ENCODE results near the gene TSC22D1.

The TSC22D1 gene

DNA sequence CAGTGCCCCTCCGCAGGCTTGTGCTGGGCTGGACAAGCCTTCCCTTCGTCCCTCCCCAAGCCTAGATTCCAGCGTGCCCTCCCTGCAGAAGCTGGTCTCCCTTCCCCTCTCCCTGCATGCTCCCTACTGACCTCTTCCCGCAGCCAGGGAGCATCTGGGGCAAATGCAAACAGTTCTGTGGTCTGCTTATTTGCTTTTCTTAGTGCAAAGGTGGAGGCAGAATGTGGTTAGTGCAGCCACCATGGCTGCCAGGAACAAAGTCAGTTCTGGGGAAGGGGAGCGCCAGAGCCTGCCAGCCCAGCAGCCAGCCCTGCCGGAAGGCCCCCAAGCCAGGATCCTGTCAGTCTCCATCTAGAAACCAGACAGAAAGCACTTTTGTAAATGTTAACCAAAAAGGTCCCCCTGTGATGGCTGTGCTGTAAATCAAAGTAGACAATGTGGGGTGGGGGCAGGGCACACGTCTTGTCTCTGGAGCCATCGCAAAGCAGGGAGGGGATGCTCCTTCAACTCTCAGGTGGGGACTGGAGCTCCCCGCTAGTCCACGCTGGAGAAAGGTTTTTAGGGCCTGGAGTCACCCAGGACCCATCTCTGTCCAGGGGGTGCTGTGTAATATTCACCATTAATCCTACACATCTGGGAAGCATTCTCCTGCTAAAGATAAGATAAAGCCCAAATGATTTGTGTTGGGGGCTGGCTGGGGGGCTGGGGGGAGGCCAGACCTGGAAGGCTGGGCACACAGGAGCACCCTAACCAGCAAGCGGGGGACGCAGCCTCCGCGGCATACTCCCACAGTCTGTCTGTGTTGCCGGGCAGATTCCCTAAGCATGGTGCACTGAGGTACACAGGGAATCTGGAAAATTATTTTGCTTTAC lies 171.6 kb downstream of the TSC22D1 start:
- no peak for DNase-seq (ENCODE audit: low read depth)

DNA sequence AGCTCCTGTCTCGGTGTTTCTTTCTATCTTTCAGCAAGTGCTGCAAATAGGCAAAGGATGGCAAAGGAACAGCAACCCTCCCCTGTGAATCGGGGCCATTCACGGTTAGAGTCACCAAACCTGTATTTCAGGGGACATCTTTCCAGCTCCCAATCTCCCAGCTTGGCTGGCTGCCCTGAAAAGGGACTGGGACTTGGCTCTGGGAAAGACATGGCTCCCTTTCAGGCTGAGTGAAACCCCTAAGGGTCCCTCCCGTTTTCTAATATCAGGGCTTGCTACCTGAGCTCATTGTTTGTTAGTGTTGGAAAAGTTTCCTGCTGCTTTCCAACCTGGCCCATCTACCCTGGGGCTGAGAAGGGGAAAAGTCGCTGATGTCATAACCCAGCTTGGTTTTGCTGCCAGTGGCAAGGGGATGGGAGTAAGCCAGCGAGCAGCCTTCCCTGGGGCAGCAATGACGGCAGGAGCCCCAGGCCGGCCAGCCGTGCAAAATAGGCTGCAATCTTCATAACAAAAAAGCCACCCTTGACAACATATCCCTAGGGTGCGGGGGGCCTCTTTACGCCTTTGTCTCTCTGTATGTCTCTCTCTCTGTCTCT lies 172.6 kb downstream of the TSC22D1 start:
- DNase-seq (ENCODE audit: low read depth), result no peak

- DNase-seq (ENCODE audit: low read depth), result no peak
Observed at GRCh38 chr13:44402899-44403445, 173.2 kb downstream of the TSC22D1 start.

DNA sequence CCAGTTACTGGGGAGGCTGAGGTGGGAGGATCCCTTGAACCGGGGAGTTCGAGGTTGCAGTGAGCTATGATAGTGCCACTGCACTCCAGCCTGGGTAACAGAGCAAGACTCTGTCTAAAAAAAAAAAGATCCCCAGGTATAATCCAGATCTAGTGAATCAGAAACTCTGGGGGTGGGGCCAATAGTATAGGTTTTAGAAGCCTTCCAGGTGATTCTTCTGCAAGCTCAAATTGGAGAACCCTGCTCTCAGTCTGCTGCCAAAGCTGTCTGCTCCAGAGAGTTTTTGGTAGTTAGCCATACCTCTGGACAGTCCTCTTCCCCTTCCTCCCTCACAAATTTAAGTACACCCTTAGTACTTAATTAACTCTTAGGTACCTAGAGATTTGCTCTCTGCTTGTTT lies 174.6 kb downstream of the TSC22D1 start:
- DNase-seq (ENCODE audit: low read depth), result no peak

GRCh38 chr13:44400736-44401135 lies 175.4 kb downstream of the TSC22D1 start:
- DNase-seq (ENCODE audit: low read depth), result no peak

DNA sequence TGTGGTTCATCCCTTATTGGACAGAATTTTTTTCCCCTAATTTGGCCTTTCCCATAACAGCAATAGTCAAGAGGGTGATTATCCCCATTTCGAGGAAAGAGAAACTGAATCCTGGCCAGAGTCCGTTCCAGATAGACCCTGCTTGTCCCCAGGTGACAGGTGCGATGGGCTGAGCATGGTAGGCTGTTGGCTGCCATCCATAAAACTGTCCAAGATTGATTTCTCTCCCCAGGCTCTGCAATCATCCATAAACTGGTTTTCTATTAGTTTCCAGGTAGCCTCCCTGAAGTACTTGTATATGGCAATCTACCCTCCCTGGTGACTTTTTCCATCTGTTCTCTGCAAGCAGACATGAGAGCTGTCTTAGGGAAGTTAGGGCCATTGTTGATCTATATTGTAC lies 177.1 kb downstream of the TSC22D1 start:
- DNase-seq (ENCODE audit: low read depth), result no peak

GRCh38 chr13:44398606-44399005 lies 177.5 kb downstream of the TSC22D1 start:
- DNase-seq (ENCODE audit: low read depth), result no peak

GRCh38 chr13:44397766-44398223 lies 178.3 kb downstream of the TSC22D1 start:
- DNase-seq (ENCODE audit: low read depth), result no peak

DNA sequence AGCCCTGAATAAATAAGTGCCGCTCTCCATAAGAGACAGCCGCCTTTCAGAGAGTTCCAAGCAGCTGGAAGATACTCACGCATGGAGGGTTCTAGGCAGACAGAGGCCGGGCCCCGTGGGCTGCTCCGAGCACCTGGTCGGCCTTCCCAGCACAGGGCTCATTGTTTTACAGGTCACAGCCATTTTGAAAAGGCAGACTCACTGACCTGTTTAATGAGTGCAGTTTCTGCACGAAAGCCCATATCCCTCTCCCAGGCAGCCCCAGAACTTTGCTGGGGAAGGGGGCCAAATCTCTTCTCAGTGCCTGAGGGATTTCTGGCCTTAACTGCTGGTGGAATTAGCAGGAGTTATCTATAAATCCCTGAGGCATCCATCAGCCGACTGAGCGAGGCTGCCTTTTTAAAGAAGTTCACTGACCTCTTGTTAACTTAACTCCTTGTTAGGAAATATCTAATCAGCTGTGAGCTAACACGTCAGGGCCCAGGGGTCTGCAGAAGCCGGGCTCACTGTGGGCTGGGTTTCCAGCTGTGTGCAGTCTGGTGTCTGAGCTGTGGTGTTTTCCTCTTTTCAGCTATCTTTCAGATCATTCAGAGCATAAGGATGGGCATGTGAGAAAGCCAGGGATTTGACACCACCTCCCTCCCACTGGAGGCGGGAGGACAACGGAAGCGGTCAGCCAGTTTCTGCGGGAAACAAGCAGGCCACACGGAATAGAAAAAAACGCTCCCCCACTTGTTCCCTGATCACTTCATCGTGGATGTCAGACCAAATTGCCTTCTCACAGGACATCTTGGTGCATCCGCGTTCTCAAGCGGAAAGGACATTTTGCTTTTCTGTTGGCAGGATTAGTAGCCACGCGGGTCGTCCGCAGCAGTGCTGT lies 179.2 kb downstream of the TSC22D1 start:
- DNase-seq (ENCODE audit: low read depth), result peak; percentile 55

DNA sequence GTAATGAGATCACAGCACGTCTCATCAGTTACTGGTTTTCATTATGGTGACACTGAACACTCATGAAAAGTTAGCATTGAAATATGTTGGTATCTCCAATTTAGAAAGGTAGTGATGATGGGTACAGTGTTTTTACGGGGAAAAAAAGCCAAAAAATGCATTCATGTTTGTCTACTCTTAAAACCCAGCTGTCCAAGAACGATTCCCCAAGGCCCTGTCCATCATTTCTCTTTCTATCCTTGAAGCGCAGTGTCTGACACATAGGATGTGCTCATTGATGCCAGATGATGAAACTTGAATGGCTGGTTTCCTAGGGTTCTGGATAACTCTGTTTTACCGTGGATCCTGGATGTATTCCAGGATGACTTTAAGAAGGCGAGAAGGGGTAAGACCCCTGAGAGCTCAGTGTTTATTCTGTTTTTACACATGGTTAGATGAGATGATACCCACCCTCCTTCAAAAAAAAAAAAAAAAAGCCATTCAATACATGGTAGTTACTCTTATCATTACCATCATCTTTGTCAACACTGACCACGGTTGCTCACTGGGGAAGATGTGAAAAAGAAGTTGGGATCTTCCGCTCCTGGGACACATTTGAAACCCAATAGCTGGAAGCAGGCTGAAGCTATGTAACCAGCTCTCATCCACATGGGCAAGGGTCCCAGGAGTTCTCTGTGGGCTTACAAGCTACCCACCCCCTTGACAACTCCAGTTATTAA lies 180.0 kb downstream of the TSC22D1 start:
- DNase-seq (ENCODE audit: low read depth), result no peak

GRCh38 chr13:44394658-44395057 lies 181.5 kb downstream of the TSC22D1 start:
- no peak for DNase-seq (ENCODE audit: low read depth)

- no peak for DNase-seq (ENCODE audit: low read depth)
Observed at GRCh38 chr13:44393391-44393790, 182.7 kb downstream of the TSC22D1 start.

GRCh38 chr13:44389876-44390275 lies 186.3 kb downstream of the TSC22D1 start:
- no peak for DNase-seq (ENCODE audit: low read depth)

DNA sequence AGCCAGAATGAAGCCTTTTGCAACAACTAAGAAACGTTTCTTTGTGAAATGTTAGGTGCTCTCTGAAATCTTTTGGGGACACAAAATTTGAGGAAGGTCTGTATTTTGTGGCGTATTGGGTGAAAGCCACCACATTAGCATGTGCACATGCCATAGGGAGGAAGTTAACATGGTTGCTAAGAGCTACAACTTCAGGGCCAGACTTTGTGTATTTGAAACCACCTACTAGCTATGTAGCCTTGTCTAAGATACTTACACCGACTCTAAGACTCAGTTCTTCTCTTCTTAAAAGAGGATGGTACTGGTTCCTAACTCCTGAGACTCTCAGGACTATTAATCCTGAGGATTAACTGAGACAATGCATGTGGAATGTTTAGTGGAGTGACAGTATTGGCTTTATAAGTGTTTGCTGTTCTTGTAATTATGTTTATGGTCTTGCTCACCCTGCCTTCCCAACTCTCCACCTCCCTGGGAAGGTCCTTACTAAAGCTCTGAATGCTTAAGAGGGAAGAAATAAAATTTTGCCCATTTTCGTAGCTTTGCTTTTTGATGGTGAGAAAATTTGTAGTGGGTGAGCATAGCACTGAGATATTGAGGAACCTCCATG lies 187.0 kb downstream of the TSC22D1 start:
- no peak for DNase-seq (ENCODE audit: low read depth)

- DNase-seq (ENCODE audit: low read depth), result no peak
Observed at GRCh38 chr13:44388427-44389059, 187.6 kb downstream of the TSC22D1 start.

DNA sequence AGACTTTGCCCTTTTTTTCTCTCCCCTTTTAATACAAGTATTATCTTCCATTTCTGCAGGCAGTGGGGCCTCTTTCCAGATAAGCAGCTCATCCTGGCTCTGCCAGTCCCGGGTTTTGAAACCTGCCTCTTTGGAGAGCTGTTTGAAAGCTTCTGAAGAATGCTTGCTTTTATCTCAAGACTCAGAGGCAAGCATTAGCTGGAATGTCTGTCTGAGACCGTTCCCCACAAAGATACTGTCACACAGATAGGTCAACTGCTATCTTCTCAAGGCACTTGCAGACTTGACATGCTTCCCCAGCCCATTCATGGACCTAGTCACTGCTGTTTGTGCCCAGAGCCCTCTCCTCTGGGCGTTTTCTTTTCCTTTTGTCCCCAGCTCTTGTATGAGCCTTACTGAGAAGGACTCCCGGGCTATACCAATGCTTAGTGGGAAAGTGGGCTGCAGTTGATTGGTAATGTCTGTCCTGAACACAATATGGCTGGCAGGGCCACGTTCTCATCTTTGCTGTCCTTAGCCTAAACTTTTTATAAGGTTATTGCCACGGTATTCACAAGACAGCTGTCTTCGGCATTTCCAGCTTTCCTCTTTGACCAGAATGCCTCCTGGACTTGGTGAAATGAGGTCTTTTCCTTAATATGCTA lies 189.1 kb downstream of the TSC22D1 start:
- DNase-seq (ENCODE audit: low read depth), result peak; percentile 80

- no peak for DNase-seq (ENCODE audit: low read depth)
Observed at GRCh38 chr13:44385847-44386246, 190.3 kb downstream of the TSC22D1 start.

DNA sequence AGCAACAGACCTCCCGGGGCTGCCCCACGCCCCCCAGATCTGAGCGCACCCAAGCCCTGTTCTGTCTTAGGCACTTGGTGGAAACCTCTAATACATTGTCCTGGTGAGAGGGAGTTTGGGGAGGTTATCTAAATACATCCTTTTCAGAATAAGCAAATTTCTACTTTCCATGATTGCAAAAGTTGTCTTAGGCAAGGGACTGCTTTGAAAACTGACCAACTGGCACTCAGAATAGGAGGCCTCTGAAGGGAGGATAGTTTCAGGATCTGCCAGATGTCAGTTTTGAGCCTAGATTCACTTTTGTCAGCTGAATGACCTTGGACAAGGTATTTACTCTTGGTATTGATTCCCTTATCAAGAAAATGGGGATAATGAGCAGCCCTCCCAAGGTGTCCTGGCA lies 190.7 kb downstream of the TSC22D1 start:
- DNase-seq (ENCODE audit: low read depth), result no peak

DNA sequence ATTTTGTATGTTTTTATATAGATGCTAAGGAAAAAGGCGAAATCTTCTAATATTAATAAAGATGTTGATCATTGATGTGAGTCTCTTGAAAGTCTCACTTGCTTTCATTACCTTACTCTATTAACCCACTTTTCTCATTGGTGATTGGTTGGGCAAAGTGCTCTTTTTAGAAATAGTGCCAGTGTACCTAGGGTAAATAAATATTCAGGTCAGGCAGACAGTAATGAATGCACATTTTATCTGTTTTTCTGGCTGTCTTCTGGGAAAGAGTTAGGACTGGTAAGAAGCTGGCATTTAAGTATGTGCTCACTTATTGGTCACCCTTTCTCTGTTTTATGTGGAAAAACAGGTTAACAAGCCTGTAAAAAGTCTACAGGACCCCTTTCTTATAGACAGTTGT lies 191.4 kb downstream of the TSC22D1 start:
- no peak for DNase-seq (ENCODE audit: low read depth)

GRCh38 chr13:44383945-44384344 lies 192.2 kb downstream of the TSC22D1 start:
- DNase-seq (ENCODE audit: low read depth), result no peak

Data from CMK (cell line).